Stomach (tissue), 4 donors: ENCODE measurements around the gene STAT5B.

Experiments used
- POLR2A ChIP-seq, 4 donors: fragments of 450-650 bp; IDR thresholded peaks; one replicate each; pipeline ENCODE4 v1.6.1; 2016; ENCODE audit warnings: antibody characterized with exemption in 4 of 4, control low read depth in 2 of 4, mild to moderate bottlenecking in 1 of 4, moderate library complexity in 1 of 4
- POLR2AphosphoS5 ChIP-seq, 3 donors: sonication (generic); formaldehyde crosslinking; IDR thresholded peaks; one replicate each; pipeline ENCODE4 v1.6.1; 2016; ENCODE audit warnings: antibody characterized with exemption in 3 of 3
- TF ChIP-seq, protein P1 (sequence below), 7 experiments: fragments of 450-650 bp in 4 of 7; fragments of 200-600 bp in 3 of 7; sonication (generic) in 3 of 7; IDR thresholded peaks; one replicate each; pipeline ENCODE4 v1.5.1; 2016 to 2019; ENCODE audit warnings: antibody characterized with exemption in 7 of 7, control low read depth in 2 of 7, mild to moderate bottlenecking in 1 of 7

DNA sequence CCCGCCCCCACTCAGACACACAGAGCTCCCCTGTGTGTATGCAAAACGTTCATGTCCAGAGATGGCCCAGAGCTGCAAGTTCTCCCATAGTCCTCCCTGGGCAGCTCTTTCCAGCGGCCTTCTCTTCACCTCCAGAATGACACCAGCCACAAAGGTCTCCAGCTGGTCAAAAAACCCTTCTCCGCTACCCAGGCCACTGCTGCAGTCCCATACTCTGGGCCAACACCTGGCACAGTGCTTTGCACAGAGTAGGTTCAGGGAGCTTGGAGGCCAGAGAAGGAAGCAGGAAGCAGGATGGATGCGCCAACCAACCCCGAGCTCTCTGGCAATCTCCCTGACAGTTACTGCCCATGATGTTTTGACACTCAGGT is 1.1 kb upstream of the STAT5B start:
- TF ChIP-seq, protein P1, sequence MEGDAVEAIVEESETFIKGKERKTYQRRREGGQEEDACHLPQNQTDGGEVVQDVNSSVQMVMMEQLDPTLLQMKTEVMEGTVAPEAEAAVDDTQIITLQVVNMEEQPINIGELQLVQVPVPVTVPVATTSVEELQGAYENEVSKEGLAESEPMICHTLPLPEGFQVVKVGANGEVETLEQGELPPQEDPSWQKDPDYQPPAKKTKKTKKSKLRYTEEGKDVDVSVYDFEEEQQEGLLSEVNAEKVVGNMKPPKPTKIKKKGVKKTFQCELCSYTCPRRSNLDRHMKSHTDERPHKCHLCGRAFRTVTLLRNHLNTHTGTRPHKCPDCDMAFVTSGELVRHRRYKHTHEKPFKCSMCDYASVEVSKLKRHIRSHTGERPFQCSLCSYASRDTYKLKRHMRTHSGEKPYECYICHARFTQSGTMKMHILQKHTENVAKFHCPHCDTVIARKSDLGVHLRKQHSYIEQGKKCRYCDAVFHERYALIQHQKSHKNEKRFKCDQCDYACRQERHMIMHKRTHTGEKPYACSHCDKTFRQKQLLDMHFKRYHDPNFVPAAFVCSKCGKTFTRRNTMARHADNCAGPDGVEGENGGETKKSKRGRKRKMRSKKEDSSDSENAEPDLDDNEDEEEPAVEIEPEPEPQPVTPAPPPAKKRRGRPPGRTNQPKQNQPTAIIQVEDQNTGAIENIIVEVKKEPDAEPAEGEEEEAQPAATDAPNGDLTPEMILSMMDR (IDR thresholded peaks at IDR 0.05) = no peak
- TF ChIP-seq POLR2AphosphoS5 (IDR thresholded peaks at IDR 0.05) (no peak), POLR2A (IDR thresholded peaks at IDR 0.05) (no peak)
